Smooth muscle cell of the brain vasculature (primary cell): ENCODE measurements around the gene ZNF93.
A peak's percentile ranks its signal among the peaks of the same experiment; 100 is the strongest.
"Not testable (repeated sequence)": the region's sequence is repeated elsewhere in the genome, so short reads cannot be mapped to it uniquely, and the experiment has no call there.

ENCODE experiments used
- DNase-seq: peaks from one replicate; pipeline ENCODE4 v3.0.0-alpha.2; 2012; ENCODE audit warnings: low read depth, low spot score

The ZNF93 gene

GRCh38 chr19:19937403-19937802, 36.7 kb downstream of the ZNF93 start:
- DNase-seq = no peak

- no peak for DNase-seq
Measured at GRCh38 chr19:19938449-19938848, 37.7 kb downstream of the ZNF93 start.

- DNase-seq = no peak
Measured at GRCh38 chr19:19943848-19944582, 43.3 kb downstream of the ZNF93 start.

GRCh38 chr19:19944583-19944880, 43.8 kb downstream of the ZNF93 start:
- DNase-seq = no peak

- no peak for DNase-seq
Measured at GRCh38 chr19:19946226-19946625, 45.5 kb downstream of the ZNF93 start.

- no peak for DNase-seq
Measured at GRCh38 chr19:19948800-19949199, 48.1 kb downstream of the ZNF93 start.

GRCh38 chr19:19955208-19955607, 54.5 kb downstream of the ZNF93 start:
- no peak for DNase-seq

GRCh38 chr19:19956434-19957075, 55.8 kb downstream of the ZNF93 start:
- DNase-seq = no peak

- DNase-seq = not testable (repeated sequence)
Measured at GRCh38 chr19:19957766-19958165, 57.0 kb downstream of the ZNF93 start.

- peak; percentile 1 for DNase-seq
Measured at GRCh38 chr19:19959151-19959799, 58.5 kb downstream of the ZNF93 start.

- no peak for DNase-seq
Measured at GRCh38 chr19:19964416-19964815, 63.7 kb downstream of the ZNF93 start.

GRCh38 chr19:19966126-19966525, 65.4 kb downstream of the ZNF93 start:
- not testable (repeated sequence) for DNase-seq

- no peak for DNase-seq
Measured at GRCh38 chr19:19966862-19967261, 66.1 kb downstream of the ZNF93 start.
